HG03432 (cell line): ENCODE measurements around the gene PCDH12.

Source experiments
- ATAC-seq: cut with Tn5 transposase; IDR thresholded peaks from one replicate; pipeline ENCODE4 v1.9.1; 2021; ENCODE audit warnings: mild to moderate bottlenecking, moderate library complexity; ENCODE audit not compliant: unreplicated experiment

PCDH12 gene

GRCh38 chr5:141910271-141910673 is 47.7 kb downstream of the PCDH12 start:
- no peak for ATAC-seq

GRCh38 chr5:141909212-141909611 is 48.8 kb downstream of the PCDH12 start:
- ATAC-seq = no peak

GRCh38 chr5:141908796-141909195 is 49.2 kb downstream of the PCDH12 start:
- ATAC-seq = no peak

GRCh38 chr5:141906972-141907371 is 51.0 kb downstream of the PCDH12 start:
- no peak for ATAC-seq

DNA sequence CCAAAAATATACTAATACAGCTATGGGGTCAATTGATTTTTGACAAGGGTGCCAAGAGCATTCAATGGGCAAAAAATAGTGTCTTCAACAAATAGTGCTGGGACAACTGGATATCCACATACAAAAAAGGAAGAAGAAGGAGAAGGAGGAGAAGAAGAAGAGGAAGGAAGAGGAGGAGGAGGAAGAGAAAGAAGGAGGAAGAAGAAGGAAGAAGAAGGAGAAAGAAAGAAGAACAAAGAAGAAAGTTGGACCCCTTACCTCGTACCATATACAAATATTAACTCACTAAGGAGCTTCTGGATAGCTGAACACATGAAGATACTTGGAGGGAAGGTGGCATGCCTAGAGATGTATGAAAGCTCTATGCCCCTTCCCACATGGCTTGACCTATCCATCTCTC is 51.5 kb downstream of the PCDH12 start:
- no peak for ATAC-seq

DNA sequence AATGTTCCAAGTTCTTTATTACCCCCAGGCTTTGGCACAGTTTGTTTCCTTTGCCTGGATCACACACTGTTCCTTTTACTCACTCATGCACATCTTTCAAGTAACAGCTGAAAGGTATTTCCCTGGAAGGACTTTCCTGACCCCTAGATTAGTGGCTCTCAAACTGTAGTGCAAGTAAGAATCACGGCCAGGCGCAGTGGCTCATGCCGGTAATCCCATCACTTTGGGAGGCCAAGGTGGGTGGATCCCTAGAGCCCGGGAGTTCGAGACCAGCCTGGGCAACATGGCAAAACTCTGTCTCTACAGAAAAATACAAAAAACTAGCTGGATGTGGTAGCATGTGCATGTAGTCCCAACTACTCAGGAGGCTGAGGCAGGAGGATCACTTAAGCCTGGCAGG is 53.5 kb downstream of the PCDH12 start:
- no peak for ATAC-seq

- ATAC-seq = no peak
Measured at GRCh38 chr5:141903261-141903660, 54.7 kb downstream of the PCDH12 start.

GRCh38 chr5:141902015-141902814 is 55.8 kb downstream of the PCDH12 start:
- no peak for ATAC-seq

DNA sequence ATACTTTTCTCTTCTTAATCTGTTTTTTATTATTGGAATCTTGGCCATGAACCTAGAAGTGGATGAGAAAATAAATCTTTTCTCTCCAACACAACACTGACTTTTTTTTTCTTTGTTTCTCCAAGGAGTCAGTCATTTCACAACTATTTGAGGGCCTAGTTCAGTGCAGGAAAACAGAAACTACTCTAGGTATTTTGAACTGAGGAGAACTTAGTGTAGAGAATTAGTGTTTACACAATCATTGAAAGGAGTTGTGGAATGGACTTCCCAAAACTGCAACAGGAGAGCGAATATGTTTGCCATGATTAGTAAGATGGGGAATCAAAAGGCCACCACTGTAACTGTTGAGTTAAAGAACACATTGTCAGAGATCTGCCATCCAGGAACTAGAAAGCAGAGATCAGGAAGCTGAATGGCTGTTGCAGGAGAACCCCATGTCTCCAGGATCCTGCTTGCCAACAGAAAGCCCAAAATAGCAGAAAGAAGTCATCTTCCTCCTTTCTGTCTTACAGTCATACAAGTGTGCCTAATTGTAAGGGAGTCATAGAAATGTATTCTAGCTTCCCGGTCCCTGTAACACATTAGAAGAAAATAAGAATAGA is 59.5 kb downstream of the PCDH12 start:
- ATAC-seq = no peak

GRCh38 chr5:141897425-141897824 is 60.6 kb downstream of the PCDH12 start:
- no peak for ATAC-seq
